HUES64 (cell line): ENCODE results near the gene LDLRAD4.

ENCODE experiments used
- H3K27ac ChIP-seq: 2 replicates; pipeline ENCODE4 v1.7.0; 2013; ENCODE audit warnings: low read depth, low read length, inconsistent platforms
- H3K27me3 ChIP-seq: 2 replicates; pipeline ENCODE4 v1.6.1; 2013; ENCODE audit warnings: mild to moderate bottlenecking, low read length; ENCODE audit not compliant: insufficient read depth
- H3K36me3 ChIP-seq: 2 replicates; pipeline ENCODE4 v1.6.1; 2013; ENCODE audit warnings: mild to moderate bottlenecking, low read length; ENCODE audit not compliant: insufficient read depth
- H3K4me1 ChIP-seq: 2 replicates; pipeline ENCODE4 v1.6.1; 2013; ENCODE audit warnings: mild to moderate bottlenecking, low read length, moderate library complexity; ENCODE audit not compliant: insufficient read depth
- H3K4me3 ChIP-seq: 2 replicates; pipeline ENCODE4 v1.5.1; 2013; ENCODE audit warnings: mild to moderate bottlenecking, low read length, moderate library complexity
- H3K9ac ChIP-seq: 2 replicates; pipeline ENCODE4 v1.6.1; 2013; ENCODE audit warnings: mild to moderate bottlenecking, low read depth, low read length
- H3K9me3 ChIP-seq: 2 replicates; pipeline ENCODE4 v1.6.1; 2013; ENCODE audit warnings: low read depth, low read length; ENCODE audit not compliant: insufficient read depth
- WGBS: fragments of 150-250, 120-280 bp; methylation state at CpG from one replicate; pipeline ENCODE4 v1.1.7; 2013; ENCODE audit warnings: missing lambda C conversion rate; 5-methylcytosine and 5-hydroxymethylcytosine counted together

Gene LDLRAD4

GRCh38 chr18:13291745-13292447, 73.3 kb downstream of the LDLRAD4 start:
- no peaks in the 10 kb centered on the region for H3K9me3 ChIP-seq
- H3K4me1 ChIP-seq = no peaks in the 10 kb centered on the region
- H3K4me3 ChIP-seq = no peak overlapping the region
- H3K27me3 ChIP-seq = no peaks in the 10 kb centered on the region
- no peaks in the 10 kb centered on the region for H3K36me3 ChIP-seq
- no peak overlapping the region for H3K27ac ChIP-seq
- 95% methylated on average over 6 of the region's 7 CpGs for WGBS
- no peak overlapping the region for H3K9ac ChIP-seq

GRCh38 chr18:13292736-13293135, 74.2 kb downstream of the LDLRAD4 start:
- Histone ChIP-seq H3K4me1 (no peaks in the 10 kb centered on the region), H3K36me3 (no peaks in the 10 kb centered on the region), H3K9ac (no peak overlapping the region), H3K27ac (no peak overlapping the region), H3K27me3 (no peaks in the 10 kb centered on the region), H3K4me3 (no peak overlapping the region), H3K9me3 (no peaks in the 10 kb centered on the region)
- 80% methylated on average over 12 of the region's 12 CpGs for WGBS

GRCh38 chr18:13294309-13294708, 75.7 kb downstream of the LDLRAD4 start:
- H3K27me3 ChIP-seq = no peaks in the 10 kb centered on the region
- no peaks in the 10 kb centered on the region for H3K4me1 ChIP-seq
- no peaks in the 10 kb centered on the region for H3K9me3 ChIP-seq
- 97% methylated on average over 13 of the region's 14 CpGs for WGBS
- H3K4me3 ChIP-seq = no peak overlapping the region
- H3K27ac ChIP-seq = no peak overlapping the region
- H3K36me3 ChIP-seq = no peaks in the 10 kb centered on the region
- H3K9ac ChIP-seq = no peak overlapping the region

GRCh38 chr18:13295894-13296293, 77.3 kb downstream of the LDLRAD4 start:
- Histone ChIP-seq H3K4me3 (no peak overlapping the region), H3K9ac (no peak overlapping the region), H3K36me3 (no peaks in the 10 kb centered on the region), H3K4me1 (no peaks in the 10 kb centered on the region), H3K27me3 (no peaks in the 10 kb centered on the region), H3K9me3 (no peaks in the 10 kb centered on the region), H3K27ac (no peak overlapping the region)
- WGBS = 91% methylated on average over 16 of the region's 16 CpGs

- peaks cover 4% of the 10 kb centered on the region for H3K4me1 ChIP-seq
- no peaks in the 10 kb centered on the region for H3K27me3 ChIP-seq
- H3K9me3 ChIP-seq = no peaks in the 10 kb centered on the region
- H3K36me3 ChIP-seq = no peaks in the 10 kb centered on the region
- WGBS = 90% methylated on average over 15 of the region's 15 CpGs
- no peak overlapping the region for H3K27ac ChIP-seq
- H3K9ac ChIP-seq = no peak overlapping the region
- H3K4me3 ChIP-seq = no peak overlapping the region
Measured at GRCh38 chr18:13296867-13297574, 78.5 kb downstream of the LDLRAD4 start.

GRCh38 chr18:13298262-13298661, 79.7 kb downstream of the LDLRAD4 start:
- Histone ChIP-seq H3K27me3 (no peaks in the 10 kb centered on the region), H3K4me3 (no peak overlapping the region), H3K36me3 (no peaks in the 10 kb centered on the region), H3K9ac (no peak overlapping the region), H3K4me1 (peaks cover 11% of the 10 kb centered on the region), H3K9me3 (no peaks in the 10 kb centered on the region), H3K27ac (no peak overlapping the region)
- WGBS = 95% methylated on average over 10 of the region's 10 CpGs

GRCh38 chr18:13300029-13300428, 81.5 kb downstream of the LDLRAD4 start:
- Histone ChIP-seq H3K27me3 (no peaks in the 10 kb centered on the region), H3K9ac (no peak overlapping the region), H3K4me1 (peaks cover 11% of the 10 kb centered on the region), H3K9me3 (no peaks in the 10 kb centered on the region), H3K36me3 (no peaks in the 10 kb centered on the region), H3K27ac (no peak overlapping the region), H3K4me3 (no peak overlapping the region)
- WGBS = 83% methylated on average over 6 of the region's 6 CpGs

- no peak overlapping the region for H3K4me3 ChIP-seq
- H3K9me3 ChIP-seq = no peaks in the 10 kb centered on the region
- peaks cover 11% of the 10 kb centered on the region for H3K4me1 ChIP-seq
- H3K36me3 ChIP-seq = no peaks in the 10 kb centered on the region
- WGBS = 92% methylated on average over 17 of the region's 17 CpGs
- H3K27me3 ChIP-seq = no peaks in the 10 kb centered on the region
- H3K9ac ChIP-seq = no peak overlapping the region
- H3K27ac ChIP-seq = no peak overlapping the region
Measured at GRCh38 chr18:13300796-13301195, 82.2 kb downstream of the LDLRAD4 start.

- Histone ChIP-seq H3K27ac (no peak overlapping the region), H3K27me3 (no peaks in the 10 kb centered on the region), H3K9ac (no peak overlapping the region), H3K4me3 (no peak overlapping the region), H3K9me3 (no peaks in the 10 kb centered on the region), H3K36me3 (no peaks in the 10 kb centered on the region), H3K4me1 (peaks cover 11% of the 10 kb centered on the region)
- WGBS = 59% methylated on average over 6 of the region's 6 CpGs
Measured at GRCh38 chr18:13302040-13302439, 83.5 kb downstream of the LDLRAD4 start.

- Histone ChIP-seq H3K4me1 (peaks cover 11% of the 10 kb centered on the region), H3K9me3 (no peaks in the 10 kb centered on the region), H3K9ac (no peak overlapping the region), H3K4me3 (no peak overlapping the region), H3K27me3 (no peaks in the 10 kb centered on the region), H3K27ac (no peak overlapping the region), H3K36me3 (no peaks in the 10 kb centered on the region)
- 91% methylated on average over 8 of the region's 8 CpGs for WGBS
Measured at GRCh38 chr18:13302457-13303225, 84.1 kb downstream of the LDLRAD4 start.

- 91% methylated on average over 6 of the region's 6 CpGs for WGBS
- Histone ChIP-seq H3K9me3 (no peaks in the 10 kb centered on the region), H3K4me3 (no peak overlapping the region), H3K27ac (no peak overlapping the region), H3K27me3 (no peaks in the 10 kb centered on the region), H3K9ac (no peak overlapping the region), H3K36me3 (no peaks in the 10 kb centered on the region), H3K4me1 (peaks cover 11% of the 10 kb centered on the region)
Measured at GRCh38 chr18:13303756-13304364, 85.3 kb downstream of the LDLRAD4 start.
